HG03432 (cell line): ENCODE measurements around the gene PAWR.
"Not testable (repeated sequence)": the region's sequence is repeated elsewhere in the genome, so short reads cannot be mapped to it uniquely, and the experiment has no call there.

Experiments used
- ATAC-seq: cut with Tn5 transposase; IDR thresholded peaks from one replicate; pipeline ENCODE4 v1.9.1; 2021; ENCODE audit warnings: mild to moderate bottlenecking, moderate library complexity; ENCODE audit not compliant: unreplicated experiment

Gene PAWR

GRCh38 chr12:79555028-79555925 lies 135.5 kb downstream of the PAWR start:
- peak; percentile 73 for ATAC-seq

GRCh38 chr12:79553863-79554574 lies 136.7 kb downstream of the PAWR start:
- no peak for ATAC-seq

- no peak for ATAC-seq
Measured at GRCh38 chr12:79552192-79552591, 138.6 kb downstream of the PAWR start.

- no peak for ATAC-seq
Measured at GRCh38 chr12:79549531-79550271, 141.1 kb downstream of the PAWR start.

- ATAC-seq: no peak
Measured at GRCh38 chr12:79548610-79548924, 142.2 kb downstream of the PAWR start.

GRCh38 chr12:79547735-79548609 lies 142.8 kb downstream of the PAWR start:
- ATAC-seq: peak; percentile 83

- no peak for ATAC-seq
Measured at GRCh38 chr12:79547044-79547734, 143.6 kb downstream of the PAWR start.

GRCh38 chr12:79546466-79547043 lies 144.2 kb downstream of the PAWR start:
- ATAC-seq: no peak

- not testable (repeated sequence) for ATAC-seq
Measured at GRCh38 chr12:79544439-79544838, 146.3 kb downstream of the PAWR start.

- ATAC-seq: no peak
Measured at GRCh38 chr12:79537675-79538074, 153.1 kb downstream of the PAWR start.

GRCh38 chr12:79535751-79536150 lies 155.0 kb downstream of the PAWR start:
- ATAC-seq: no peak
